CD4-positive, alpha-beta T cell treated with Interleukin-1 beta for 1 hour (primary cell): Measurements from ENCODE around the gene PDCD11.
"Not testable (repeated sequence)": the region's sequence is repeated elsewhere in the genome, so short reads cannot be mapped to it uniquely, and the experiment has no call there.

Source experiments
- DNase-seq, 2 donors: peaks; one replicate each; pipeline ENCODE4 v3.0.0-alpha.2; 2020 to 2022

PDCD11 gene

GRCh38 chr10:103478671-103479070, 82.2 kb downstream of the PDCD11 start:
- DNase-seq, result no peak

GRCh38 chr10:103479135-103479534, 82.7 kb downstream of the PDCD11 start, which contains the start of gene CALHM3:
Gene CALHM3 (minus strand): TSS chr10:103479240. CDS start chr10:103479032, 208 bp downstream.
- DNase-seq, result no peak

GRCh38 chr10:103480521-103480920, 84.1 kb downstream of the PDCD11 start:
- no peak for DNase-seq

- DNase-seq, result peak; percentile 48 to 80
These were observed 85.6 kb downstream of the PDCD11 start for GRCh38 chr10:103481974-103482531.

GRCh38 chr10:103486635-103487409, 90.4 kb downstream of the PDCD11 start:
- DNase-seq, result not testable (repeated sequence)

- DNase-seq, result no peak
These were observed 90.9 kb downstream of the PDCD11 start for GRCh38 chr10:103487410-103487708.

GRCh38 chr10:103490986-103491314, 94.5 kb downstream of the PDCD11 start:
- no peak for DNase-seq

GRCh38 chr10:103491729-103492364, 95.4 kb downstream of the PDCD11 start:
- no peak for DNase-seq

- no peak for DNase-seq
These were observed 96.3 kb downstream of the PDCD11 start for GRCh38 chr10:103492655-103493261.

GRCh38 chr10:103493362-103493915, 97.0 kb downstream of the PDCD11 start, which contains the start of gene NEURL1:
Gene NEURL1 (plus strand): TSS chr10:103493705. CDS start chr10:103494388, 683 bp downstream.
- peak; percentile 7 to 23 for DNase-seq

- DNase-seq, result peak; percentile 9 to 21
These were observed 97.8 kb downstream of the PDCD11 start for GRCh38 chr10:103493916-103494877.

GRCh38 chr10:103495321-103495720, 98.9 kb downstream of the PDCD11 start:
- no peak for DNase-seq
